Erythroblast (primary cell): ENCODE measurements around the gene SLC5A10.

ENCODE experiments used
- GATA1 ChIP-seq: IDR thresholded peaks from 2 replicates; pipeline ENCODE4 v1.6.1; 2011; ENCODE audit warnings: low read depth, mild to moderate bottlenecking, control low read depth, low read length, moderate library complexity
- POLR2A ChIP-seq: IDR thresholded peaks from 2 replicates; pipeline ENCODE4 v1.6.1; 2011; ENCODE audit warnings: mild to moderate bottlenecking, low read length

- TF ChIP-seq POLR2A (no peak), GATA1 (no peak)
Observed at GRCh38 chr17:18937981-18938691, 13.8 kb upstream of the SLC5A10 start.
